Left renal cortex interstitium (tissue), 4 donors: ENCODE data around the gene SUGP1. TPM values are rescaled to one million over a fixed set of nuclear protein-coding genes. Genes with fewer than 3 reads are reported as not detected.

Experiments
- DNase-seq, 4 donors: peaks; one replicate each; pipeline ENCODE4 v3.0.0-alpha.2; 2013; ENCODE audit warnings: low read depth in 4 of 4, low spot score in 2 of 4, missing footprints in 1 of 4
- polyA plus RNA-seq, 4 donors: library from polyadenylated mRNA; unstranded; fragments of 120-200 nt; gene quantifications; one replicate each; pipeline ENCODE4 v1.2.1, GENCODE V29; 2013; ENCODE audit not compliant: insufficient read length in 4 of 4

SUGP1 gene
- polyA plus RNA-seq, 4 donors: 50.9 to 69.1 (median 58.5) TPM

GRCh38 chr19:19304186-19304965 lies 15.9 kb downstream of the SUGP1 start:
- no peak for DNase-seq

- DNase-seq: no peak
Measured at GRCh38 chr19:19303411-19303810, 16.9 kb downstream of the SUGP1 start.

GRCh38 chr19:19300613-19301012 lies 19.7 kb downstream of the SUGP1 start:
- DNase-seq: no peak

- DNase-seq: no peak
Measured at GRCh38 chr19:19297759-19298158, 22.6 kb downstream of the SUGP1 start.

GRCh38 chr19:19296953-19297689 lies 23.2 kb downstream of the SUGP1 start:
- no peak for DNase-seq

- no peak for DNase-seq
Measured at GRCh38 chr19:19294914-19295313, 25.4 kb downstream of the SUGP1 start.

- DNase-seq: no peak
Measured at GRCh38 chr19:19292607-19293006, 27.7 kb downstream of the SUGP1 start.

- DNase-seq: no peak
Measured at GRCh38 chr19:19285686-19286085, 34.6 kb downstream of the SUGP1 start.

GRCh38 chr19:19280561-19280960 lies 39.7 kb downstream of the SUGP1 start:
- no peak for DNase-seq

- DNase-seq: no peak
Measured at GRCh38 chr19:19279853-19280252, 40.5 kb downstream of the SUGP1 start.

GRCh38 chr19:19279062-19279612 lies 41.2 kb downstream of the SUGP1 start:
- no peak for DNase-seq

- no peak for DNase-seq
Measured at GRCh38 chr19:19278315-19278714, 42.0 kb downstream of the SUGP1 start.

- no peak for DNase-seq
Measured at GRCh38 chr19:19276851-19277250, 43.5 kb downstream of the SUGP1 start.

- no peak for DNase-seq
Measured at GRCh38 chr19:19276386-19276785, 43.9 kb downstream of the SUGP1 start.

- DNase-seq: no peak
Measured at GRCh38 chr19:19274716-19275565, 45.4 kb downstream of the SUGP1 start.

- DNase-seq: no peak
Measured at GRCh38 chr19:19274146-19274545, 46.2 kb downstream of the SUGP1 start.

GRCh38 chr19:19271828-19272599 lies 48.3 kb downstream of the SUGP1 start:
- DNase-seq: no peak

GRCh38 chr19:19270749-19271571 lies 49.3 kb downstream of the SUGP1 start:
- DNase-seq: no peak
